Adipose tissue (tissue), 3 donors: ENCODE measurements around the gene FOXO3. TPM values are rescaled to one million over a fixed set of nuclear protein-coding genes. Genes with fewer than 3 reads are reported as not detected.
"Not testable (repeated sequence)": the region's sequence is repeated elsewhere in the genome, so short reads cannot be mapped to it uniquely, and the experiment has no call there.

Source experiments
- H3K27ac ChIP-seq: one replicate; pipeline ENCODE4 v1.5.1; 2013; ENCODE audit warnings: low read depth, low read length
- WGBS, 3 donors: extraction: QIAGEN DNeasy Blood & Tissue Kit; methylation state at CpG; one replicate each; pipeline ENCODE4 v1.1.7; 2013; 5-methylcytosine and 5-hydroxymethylcytosine counted together
- polyA plus RNA-seq, 3 donors: library from polyadenylated mRNA; stranded (reverse); fragments of 200-250 nt; gene quantifications; one replicate each; pipeline ENCODE4 v1.2.3, GENCODE V29; 2013
- donor health status: healthy with polysubstance abuse.
- donor health status: Bipolar disorder and iron deficiency.
- donor health status: healthy.

The FOXO3 gene
- polyA plus RNA-seq, 3 donors, result 23.2 to 30.3 (median 27.3) TPM

DNA sequence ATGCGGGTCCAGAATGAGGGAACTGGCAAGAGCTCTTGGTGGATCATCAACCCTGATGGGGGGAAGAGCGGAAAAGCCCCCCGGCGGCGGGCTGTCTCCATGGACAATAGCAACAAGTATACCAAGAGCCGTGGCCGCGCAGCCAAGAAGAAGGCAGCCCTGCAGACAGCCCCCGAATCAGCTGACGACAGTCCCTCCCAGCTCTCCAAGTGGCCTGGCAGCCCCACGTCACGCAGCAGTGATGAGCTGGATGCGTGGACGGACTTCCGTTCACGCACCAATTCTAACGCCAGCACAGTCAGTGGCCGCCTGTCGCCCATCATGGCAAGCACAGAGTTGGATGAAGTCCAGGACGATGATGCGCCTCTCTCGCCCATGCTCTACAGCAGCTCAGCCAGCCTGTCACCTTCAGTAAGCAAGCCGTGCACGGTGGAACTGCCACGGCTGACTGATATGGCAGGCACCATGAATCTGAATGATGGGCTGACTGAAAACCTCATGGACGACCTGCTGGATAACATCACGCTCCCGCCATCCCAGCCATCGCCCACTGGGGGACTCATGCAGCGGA lies 102.9 kb downstream of the FOXO3 start:
- 96 to 98% (median 97%) methylated on average over 19 to 30 of the region's 30 CpGs for WGBS, 3 donors
- H3K27ac ChIP-seq, result not testable (repeated sequence)

DNA sequence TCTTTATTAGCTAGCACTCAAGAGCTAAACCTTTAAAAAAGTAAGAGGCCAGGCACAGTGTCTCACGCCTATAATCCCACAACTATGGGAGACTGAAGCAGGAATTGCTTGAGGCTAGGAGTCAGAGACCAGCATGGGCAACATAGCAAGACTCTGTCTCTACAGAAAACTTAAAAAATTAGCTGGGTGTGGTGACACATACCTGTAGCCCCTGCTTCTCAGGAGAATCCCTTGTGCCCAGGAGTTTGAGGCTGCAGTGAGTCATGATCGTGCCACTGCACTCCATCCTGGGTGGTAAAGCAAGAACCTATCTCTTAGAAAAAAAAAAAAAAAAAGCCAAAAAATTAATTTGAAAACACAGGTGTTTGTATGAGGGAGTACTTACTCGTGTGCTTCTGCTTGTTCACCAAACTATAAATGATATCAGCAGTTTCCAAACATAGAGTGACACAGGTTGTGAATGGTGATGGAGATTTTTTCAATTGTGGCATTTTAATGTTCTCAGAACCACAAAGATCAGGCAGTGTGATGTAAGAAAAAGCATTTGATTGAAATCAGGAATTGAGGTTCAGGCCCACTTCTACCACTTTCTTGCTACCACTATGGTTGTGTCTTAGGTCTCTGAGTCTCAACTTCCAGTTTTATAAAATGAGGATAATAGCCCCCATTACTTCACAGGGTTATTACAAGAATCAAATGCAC lies 104.9 kb downstream of the FOXO3 start:
- no peak overlapping the region for H3K27ac ChIP-seq
- 83 to 93% (median 92%) methylated on average over 3 of the region's 3 CpGs for WGBS, 3 donors

- H3K27ac ChIP-seq, result no peak overlapping the region
- WGBS, 3 donors, result 88 to 93% (median 89%) methylated on average over 4 of the region's 4 CpGs
Measured at GRCh38 chr6:108666656-108667260, 106.0 kb downstream of the FOXO3 start.

- 37 to 71% (median 68%) methylated on average over 7 of the region's 7 CpGs for WGBS, 3 donors
- H3K27ac ChIP-seq, result no peak overlapping the region
Measured at GRCh38 chr6:108667993-108668392, 107.3 kb downstream of the FOXO3 start.

- 93 to 100% (median 100%) methylated on average over 1 of the region's 1 CpG for WGBS, 3 donors
Measured at GRCh38 chr6:108669673-108670072, 109.0 kb downstream of the FOXO3 start.

DNA sequence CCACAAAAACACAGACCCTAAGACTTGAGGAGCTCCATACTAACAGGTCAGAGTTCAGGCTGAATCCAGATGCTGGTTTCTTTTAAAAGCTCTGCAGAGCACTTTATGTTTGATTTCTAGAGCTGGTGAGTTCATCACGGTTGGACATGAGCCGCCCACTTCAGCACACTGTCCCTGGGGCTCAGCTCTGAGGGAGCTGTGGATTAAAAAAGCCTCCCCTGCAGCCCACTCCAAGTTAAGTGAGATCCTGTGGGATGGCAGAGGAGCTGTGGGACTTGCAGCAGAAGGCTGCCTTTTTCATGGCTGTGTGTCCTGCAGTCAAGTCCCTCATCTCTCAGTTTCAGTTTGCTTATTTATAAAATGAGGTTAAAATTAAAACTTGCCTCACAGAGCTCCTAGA lies 110.5 kb downstream of the FOXO3 start:
- 42 to 59% (median 56%) methylated on average over 2 of the region's 2 CpGs for WGBS, 3 donors
- no peak overlapping the region for H3K27ac ChIP-seq

More at GRCh38 chr6:108669673-108670072, 109.0 kb downstream of the FOXO3 start:
- no peak overlapping the region for H3K27ac ChIP-seq

DNA sequence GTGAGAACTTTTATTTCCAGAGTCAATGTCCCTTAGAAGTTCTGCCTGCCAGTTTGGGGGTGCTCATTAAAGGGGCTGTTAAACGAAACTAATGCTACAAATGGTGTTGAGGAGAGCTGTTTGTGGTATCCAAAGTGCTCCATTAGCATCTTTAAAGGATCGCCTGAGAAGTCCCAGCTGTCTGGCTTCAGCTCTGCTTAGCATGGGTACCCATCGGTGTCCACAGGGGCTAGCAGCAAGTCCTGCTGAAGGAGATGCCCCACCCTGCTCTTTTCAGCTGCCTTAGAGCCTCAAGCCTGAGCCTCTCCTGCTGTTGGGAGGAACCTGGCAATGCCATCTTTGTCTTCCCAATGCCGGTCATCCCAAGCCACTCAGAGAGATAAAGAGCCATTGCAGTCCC lies 111.1 kb downstream of the FOXO3 start:
- WGBS, 3 donors, result 86 to 92% (median 88%) methylated on average over 4 of the region's 4 CpGs
- H3K27ac ChIP-seq, result no peak overlapping the region

- H3K27ac ChIP-seq, result no peak overlapping the region
Measured at GRCh38 chr6:108672641-108673040, 111.9 kb downstream of the FOXO3 start.

DNA sequence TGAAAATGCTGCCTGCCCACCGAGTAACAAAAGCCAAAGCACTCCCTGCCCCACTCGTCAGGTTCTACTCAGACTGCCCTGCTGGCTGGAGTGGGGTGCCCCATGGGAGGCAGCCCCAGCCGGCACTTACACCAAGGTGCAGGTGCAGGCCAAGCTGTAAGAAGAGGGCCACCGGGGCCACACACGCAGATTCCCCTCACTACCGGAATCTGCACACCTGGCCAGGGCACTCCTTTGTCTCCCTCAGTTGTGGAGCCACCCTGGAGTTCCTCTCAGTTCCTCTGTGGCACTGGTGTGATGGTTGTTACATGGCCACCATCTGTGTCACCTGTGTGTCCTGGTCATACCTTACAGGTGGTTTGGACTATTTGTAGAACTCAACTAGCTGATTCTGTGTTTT lies 112.4 kb downstream of the FOXO3 start:
- H3K27ac ChIP-seq, result no peak overlapping the region
- WGBS, 3 donors, result 83 to 97% (median 95%) methylated on average over 6 of the region's 6 CpGs

More at GRCh38 chr6:108672641-108673040, 111.9 kb downstream of the FOXO3 start:
- WGBS, 3 donors, result 67 to 86% (median 67%) methylated on average over 3 of the region's 3 CpGs

DNA sequence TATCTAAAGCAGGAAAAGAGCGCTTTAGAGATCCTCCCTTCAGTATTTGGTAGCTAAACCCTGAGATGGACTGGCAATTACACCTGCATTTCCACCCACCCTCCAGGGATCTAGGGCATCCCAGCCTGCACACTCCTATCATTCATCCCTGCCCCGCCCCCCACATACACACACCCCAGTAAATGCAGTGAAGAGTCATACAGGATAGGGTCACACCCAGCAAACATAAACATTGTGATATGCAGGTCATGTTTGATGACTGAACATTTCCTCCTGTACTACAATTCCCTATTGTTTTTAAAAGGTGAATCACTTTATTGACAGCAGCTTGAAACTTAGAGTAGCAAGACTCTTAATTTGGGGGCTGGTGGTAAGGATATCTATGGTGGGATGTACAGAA lies 112.9 kb downstream of the FOXO3 start:
- 41 to 83% (median 80%) methylated on average over 2 of the region's 2 CpGs for WGBS, 3 donors
- H3K27ac ChIP-seq, result no peak overlapping the region

GRCh38 chr6:108675226-108676200 lies 114.8 kb downstream of the FOXO3 start:
- H3K27ac ChIP-seq, result no peak overlapping the region
- WGBS, 3 donors, result 62 to 79% (median 78%) methylated on average over 3 of the region's 3 CpGs

DNA sequence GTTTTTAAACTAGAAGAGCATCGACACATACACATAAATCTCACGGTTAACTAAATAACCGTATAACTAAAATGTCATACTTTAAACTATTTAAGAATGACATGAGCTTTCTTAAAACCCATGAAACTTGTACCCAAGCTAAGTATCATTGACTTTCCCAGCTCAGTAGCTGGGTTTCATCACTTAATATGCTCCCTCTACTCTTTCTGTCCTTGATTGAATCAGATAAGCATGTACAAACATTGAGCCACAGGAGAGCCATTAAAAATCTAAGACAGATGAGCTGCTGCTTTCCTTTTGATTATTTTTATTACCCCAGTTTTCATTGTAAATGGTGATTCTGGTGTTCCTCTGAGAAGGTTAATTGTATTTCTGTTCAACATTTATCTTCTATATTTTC lies 115.8 kb downstream of the FOXO3 start:
- no peak overlapping the region for H3K27ac ChIP-seq
- WGBS, 3 donors, result 62 to 89% (median 77%) methylated on average over 3 of the region's 3 CpGs

GRCh38 chr6:108677357-108677756 lies 116.6 kb downstream of the FOXO3 start:
- no peak overlapping the region for H3K27ac ChIP-seq

DNA sequence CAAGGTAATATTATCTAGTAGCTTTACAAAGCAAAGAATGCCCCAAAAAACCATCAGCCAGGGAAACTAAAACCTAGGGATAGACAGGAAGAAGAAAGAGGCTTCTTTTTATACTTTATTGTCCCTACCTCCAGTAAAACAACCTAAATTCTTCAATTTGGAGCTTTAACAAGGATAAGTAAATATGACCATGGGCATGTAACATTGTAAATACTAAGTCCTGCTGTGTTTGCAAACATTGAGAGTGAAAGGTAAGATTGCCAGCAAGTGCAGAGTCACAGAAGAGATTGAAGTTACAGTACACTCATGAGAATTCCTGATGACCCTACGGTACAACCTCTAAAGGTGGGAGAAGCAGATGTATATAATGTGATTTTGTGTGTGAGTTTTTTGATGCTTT lies 117.2 kb downstream of the FOXO3 start:
- H3K27ac ChIP-seq, result no peak overlapping the region
- WGBS, 3 donors, result 40 to 98% (median 96%) methylated on average over 1 of the region's 1 CpG

More at GRCh38 chr6:108677357-108677756, 116.6 kb downstream of the FOXO3 start:
- 79 to 97% (median 94%) methylated on average over 3 of the region's 3 CpGs for WGBS, 3 donors

DNA sequence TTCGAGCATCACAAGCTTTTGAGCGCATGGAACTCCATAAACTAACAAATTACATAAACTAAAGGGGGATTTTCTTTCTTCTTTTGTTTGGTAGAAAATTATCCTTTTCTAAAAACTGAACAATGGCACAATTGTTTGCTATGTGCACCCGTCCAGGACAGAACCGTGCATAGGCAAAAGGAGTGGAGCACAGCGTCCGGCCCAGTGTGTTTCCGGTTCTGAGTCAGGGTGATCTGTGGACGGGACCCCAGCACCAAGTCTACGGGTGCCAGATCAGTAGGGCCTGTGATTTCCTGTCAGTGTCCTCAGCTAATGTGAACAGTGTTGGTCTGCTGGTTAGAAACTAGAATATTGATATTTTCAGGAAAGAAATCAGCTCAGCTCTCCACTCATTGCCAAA lies 119.6 kb downstream of the FOXO3 start:
- not testable (repeated sequence) for H3K27ac ChIP-seq
- WGBS, 3 donors, result 88 to 92% (median 91%) methylated on average over 9 of the region's 9 CpGs

- H3K27ac ChIP-seq, result not testable (repeated sequence)
- 95 to 100% (median 96%) methylated on average over 1 of the region's 1 CpG for WGBS, 3 donors
Measured at GRCh38 chr6:108681721-108682120, 121.0 kb downstream of the FOXO3 start.

DNA sequence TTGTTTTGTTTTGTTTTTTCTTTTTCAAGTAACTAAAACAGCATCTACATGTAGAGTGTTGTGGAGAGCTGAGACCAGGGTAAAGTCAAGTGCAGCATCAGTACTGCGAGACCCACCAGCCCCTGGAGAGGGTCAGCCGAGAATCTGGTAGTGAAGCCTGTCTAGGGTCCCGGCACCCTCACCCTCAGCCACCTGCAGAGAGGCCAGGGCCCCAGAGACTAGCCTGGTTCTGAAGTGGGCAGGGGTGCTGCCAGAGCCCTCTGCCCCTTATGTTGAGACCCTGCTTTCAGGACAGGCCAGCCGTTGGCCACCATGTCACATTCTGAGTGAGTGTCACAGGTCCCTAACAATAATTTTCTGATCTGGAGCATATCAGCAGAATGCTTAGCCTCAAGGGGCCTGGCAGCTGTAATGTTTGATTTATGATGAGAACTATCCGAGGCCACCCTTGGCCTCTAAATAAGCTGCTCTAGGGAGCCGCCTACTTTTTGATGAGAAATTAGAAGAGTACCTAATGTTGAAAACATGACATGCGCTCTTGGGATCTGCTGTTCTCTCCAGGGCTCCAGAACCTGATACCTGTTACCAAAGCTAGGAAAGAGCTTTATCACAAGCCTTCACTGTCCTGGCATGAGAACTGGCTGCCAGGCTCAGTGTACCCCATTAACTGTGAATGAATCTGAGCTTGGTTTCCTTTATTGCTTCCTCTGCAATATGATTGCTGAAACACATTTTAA lies 121.8 kb downstream of the FOXO3 start:
- 60 to 90% (median 79%) methylated on average over 7 of the region's 7 CpGs for WGBS, 3 donors

DNA sequence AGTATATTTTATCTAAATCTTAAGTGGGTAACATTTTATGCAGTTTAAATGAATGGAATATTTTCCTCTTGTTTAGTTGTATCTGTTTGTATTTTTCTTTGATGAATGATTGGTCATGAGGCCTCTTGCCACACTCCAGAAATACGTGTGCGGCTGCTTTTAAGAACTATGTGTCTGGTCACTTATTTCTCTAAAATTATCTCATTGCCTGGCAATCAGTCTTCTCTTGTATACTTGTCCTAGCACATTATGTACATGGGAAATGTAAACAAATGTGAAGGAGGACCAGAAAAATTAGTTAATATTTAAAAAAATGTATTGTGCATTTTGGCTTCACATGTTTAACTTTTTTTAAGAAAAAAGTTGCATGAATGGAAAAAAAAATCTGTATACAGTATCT lies 123.3 kb downstream of the FOXO3 start:
- 34 to 100% (median 94%) methylated on average over 2 of the region's 2 CpGs for WGBS, 3 donors
- not testable (repeated sequence) for H3K27ac ChIP-seq

More for the DNA sequence above, 121.8 kb downstream of the FOXO3 start:
- not testable (repeated sequence) for H3K27ac ChIP-seq
